ENCODE measurements around the gene HOXC10.

The HOXC10 gene

GRCh38 chr12:53977596-53978445 lies 7.1 kb upstream of the HOXC10 start:
- DNase-seq, result no peak

GRCh38 chr12:53978477-53979356 lies 6.2 kb upstream of the HOXC10 start:
- no peak for DNase-seq

GRCh38 chr12:53980104-53980801 lies 4.7 kb upstream of the HOXC10 start:
- no peak for DNase-seq

GRCh38 chr12:53980802-53981496 lies 4.0 kb upstream of the HOXC10 start:
- DNase-seq, result no peak

GRCh38 chr12:53981634-53982565 lies 3.0 kb upstream of the HOXC10 start:
- DNase-seq, result no peak

- DNase-seq, result no peak
Observed at GRCh38 chr12:53982648-53983567, 2.0 kb upstream of the HOXC10 start.

GRCh38 chr12:53983568-53983949 lies 1.4 kb upstream of the HOXC10 start:
- no peak for DNase-seq

GRCh38 chr12:53983950-53984572 lies 885 bp upstream of the HOXC10 start:
- DNase-seq, result no peak

GRCh38 chr12:53985692-53985993 lies 697 bp downstream of the HOXC10 start:
- DNase-seq, result no peak

- no peak for DNase-seq
Observed at GRCh38 chr12:53985994-53986685, 1.2 kb downstream of the HOXC10 start.

- no peak for DNase-seq
Observed at GRCh38 chr12:53986686-53987483, 1.9 kb downstream of the HOXC10 start.

GRCh38 chr12:53987787-53988230 lies 2.9 kb downstream of the HOXC10 start:
- DNase-seq, result no peak

GRCh38 chr12:53988541-53989226 lies 3.7 kb downstream of the HOXC10 start:
- no peak for DNase-seq

GRCh38 chr12:53989227-53990113 lies 4.5 kb downstream of the HOXC10 start:
- peak; percentile 23 for DNase-seq

- no peak for DNase-seq
Observed at GRCh38 chr12:53990311-53991076, 5.5 kb downstream of the HOXC10 start.

GRCh38 chr12:53991077-53991460 lies 6.1 kb downstream of the HOXC10 start:
- DNase-seq, result no peak

Data from GDM1 (cell line).